ENCODE data around the gene PCDH19.
A peak's percentile ranks its signal among the peaks of the same experiment; 100 is the strongest.

The PCDH19 gene

DNA sequence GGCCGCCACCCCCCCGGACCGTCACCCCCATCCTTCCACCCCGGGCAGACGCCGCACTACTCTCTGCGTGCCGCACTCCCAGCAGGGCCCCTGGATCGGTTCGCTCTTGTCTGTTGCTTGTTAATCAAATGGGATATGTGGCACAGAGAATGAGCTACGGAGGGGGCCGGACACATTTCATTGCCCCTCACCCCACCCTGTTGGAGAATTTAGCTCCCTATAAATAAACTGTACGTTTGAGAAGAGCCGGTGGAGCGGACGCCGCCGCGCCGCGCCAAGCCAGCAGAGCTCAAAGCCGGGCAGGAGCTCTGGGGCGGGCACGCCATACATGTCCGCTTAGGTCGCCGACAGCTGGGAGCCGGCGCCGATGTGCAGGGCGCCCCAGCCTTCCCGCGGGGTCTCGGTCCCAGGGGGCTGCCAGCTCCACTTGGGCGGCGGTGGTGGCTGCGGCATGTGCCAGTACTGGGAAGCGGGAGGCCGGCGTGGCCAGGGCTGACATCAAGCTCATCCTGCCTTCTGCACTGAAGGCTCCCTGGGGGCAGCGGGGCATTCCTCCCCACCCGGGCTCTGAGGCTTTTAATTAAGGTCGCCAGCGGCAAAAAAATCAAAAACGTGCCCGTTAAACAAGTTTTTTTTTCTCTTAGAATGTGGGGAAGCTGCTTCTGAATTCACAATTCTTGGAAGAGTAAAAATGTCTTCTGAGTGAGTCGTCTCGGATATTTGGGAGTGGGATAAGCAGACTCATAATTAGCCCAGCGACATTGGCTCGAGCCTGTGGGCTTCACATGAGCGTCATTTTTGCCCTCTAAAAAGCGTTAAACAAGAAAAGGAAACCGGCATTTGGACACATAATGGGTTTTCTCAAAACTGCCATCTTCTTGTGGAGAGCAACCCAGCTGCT, 1.1 kb upstream of the PCDH19 start:
- Mint-ChIP-seq H3K4me1 (ENCODE audit: low read depth) (peaks cover 3% of the 10 kb centered on the region), H3K27me3 (ENCODE audit: low read depth) (peaks cover 73% of the 10 kb centered on the region), H3K4me3 (no peak overlapping the region), H3K9me3 (no peaks in the 10 kb centered on the region), H3K27ac (no peak overlapping the region), H3K36me3 (ENCODE audit: low read depth) (no peaks in the 10 kb centered on the region)

DNA sequence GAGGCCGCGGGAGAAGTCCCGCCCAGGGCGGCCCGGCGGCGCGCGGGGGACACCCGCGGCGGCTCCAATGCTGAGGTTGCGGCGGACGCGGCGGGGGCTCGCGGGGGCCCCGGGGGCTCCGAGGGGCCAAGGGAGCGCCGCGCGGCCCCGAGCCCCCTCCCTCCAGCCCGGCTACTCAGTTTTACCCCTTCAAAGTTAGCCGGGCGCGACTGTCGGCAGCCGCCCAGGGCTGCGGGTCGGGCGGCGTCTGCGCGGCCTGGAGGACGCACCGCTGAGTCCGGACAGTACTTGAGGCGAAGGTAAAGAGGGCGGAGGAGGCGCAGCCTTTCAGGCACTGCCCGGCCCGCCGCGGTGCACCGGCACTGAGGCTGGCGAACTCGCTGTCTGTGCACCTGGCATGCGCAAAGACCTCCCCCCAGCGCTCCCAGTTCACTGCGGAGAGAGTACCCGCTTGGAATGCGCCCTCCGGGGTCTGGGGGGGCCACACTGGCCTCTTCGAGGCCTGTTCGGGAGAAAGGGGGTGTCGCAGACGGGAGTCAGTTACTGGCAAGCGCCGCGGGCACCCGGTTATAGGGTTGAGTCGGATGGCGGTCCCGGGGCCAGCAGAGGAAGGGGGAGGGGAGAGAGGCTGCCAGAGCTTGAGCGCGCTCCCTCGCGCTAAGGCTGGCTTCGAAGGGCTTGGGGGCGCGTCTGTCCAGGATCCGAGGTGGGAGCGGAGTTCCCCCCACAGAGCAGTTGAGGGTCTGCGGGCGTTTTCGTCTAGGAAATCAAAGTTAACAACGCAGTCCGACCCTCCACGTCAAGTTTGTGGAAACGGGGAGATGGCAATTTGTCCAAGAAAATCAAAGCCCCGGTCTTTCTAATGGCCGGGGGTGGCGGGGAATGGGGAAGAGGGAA, 1.1 kb downstream of the PCDH19 start:
- Mint-ChIP-seq H3K27ac (no peak overlapping the region), H3K4me3 (no peak overlapping the region), H3K9me3 (no peaks in the 10 kb centered on the region), H3K4me1 (ENCODE audit: low read depth) (peaks cover 3% of the 10 kb centered on the region), H3K27me3 (ENCODE audit: low read depth) (peaks cover 68% of the 10 kb centered on the region), H3K36me3 (ENCODE audit: low read depth) (no peaks in the 10 kb centered on the region)

DNA sequence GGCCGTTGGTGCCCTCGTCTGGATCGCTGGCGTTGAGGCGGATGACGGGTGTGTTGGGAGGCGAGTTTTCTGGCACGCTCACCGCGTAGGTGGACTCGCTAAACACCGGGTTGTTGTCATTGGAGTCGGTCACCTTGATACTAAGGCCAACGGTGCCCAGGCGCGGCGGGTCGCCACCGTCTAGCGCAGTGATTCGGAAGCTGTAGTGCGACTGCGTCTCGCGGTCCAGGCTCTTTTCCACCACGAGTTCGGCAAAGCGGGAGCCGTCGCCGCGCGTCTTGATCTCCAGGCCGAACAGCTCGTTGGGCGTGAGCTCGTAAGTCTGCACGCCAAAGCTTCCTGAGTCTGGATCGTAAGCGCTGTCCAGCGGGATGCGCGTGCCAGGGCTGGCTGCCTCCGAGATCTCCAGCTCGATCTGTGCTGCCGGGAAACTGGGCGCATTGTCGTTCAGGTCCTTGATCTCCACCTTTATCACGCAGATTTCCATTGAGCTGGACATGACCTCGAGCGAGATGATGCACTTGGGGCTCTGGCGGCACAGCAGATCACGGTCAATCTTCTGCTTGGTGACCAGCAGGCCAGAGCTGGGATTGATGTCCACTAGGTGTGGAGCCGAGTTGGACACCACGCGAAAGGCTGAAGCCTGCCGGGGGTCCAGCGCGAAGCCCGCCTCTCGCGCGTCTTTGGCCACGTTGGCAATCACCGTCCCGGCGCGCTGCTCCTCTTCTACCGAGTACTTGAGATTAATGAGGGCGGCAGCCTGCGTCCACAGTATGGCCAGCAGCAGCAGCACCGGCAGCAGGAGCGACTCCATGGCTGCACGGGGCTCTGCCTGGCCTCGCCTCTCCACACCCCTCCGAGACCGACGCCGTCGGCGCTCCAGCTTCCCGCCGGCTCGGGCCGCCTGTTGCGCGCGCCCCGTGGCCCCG, 2.0 kb downstream of the PCDH19 start:
- Mint-ChIP-seq H3K9me3 (no peaks in the 10 kb centered on the region), H3K36me3 (ENCODE audit: low read depth) (no peaks in the 10 kb centered on the region), H3K4me1 (ENCODE audit: low read depth) (peaks cover 1% of the 10 kb centered on the region), H3K27me3 (ENCODE audit: low read depth) (peaks cover 64% of the 10 kb centered on the region), H3K27ac (peak overlapping the region; percentile 9), H3K4me3 (no peak overlapping the region)

DNA sequence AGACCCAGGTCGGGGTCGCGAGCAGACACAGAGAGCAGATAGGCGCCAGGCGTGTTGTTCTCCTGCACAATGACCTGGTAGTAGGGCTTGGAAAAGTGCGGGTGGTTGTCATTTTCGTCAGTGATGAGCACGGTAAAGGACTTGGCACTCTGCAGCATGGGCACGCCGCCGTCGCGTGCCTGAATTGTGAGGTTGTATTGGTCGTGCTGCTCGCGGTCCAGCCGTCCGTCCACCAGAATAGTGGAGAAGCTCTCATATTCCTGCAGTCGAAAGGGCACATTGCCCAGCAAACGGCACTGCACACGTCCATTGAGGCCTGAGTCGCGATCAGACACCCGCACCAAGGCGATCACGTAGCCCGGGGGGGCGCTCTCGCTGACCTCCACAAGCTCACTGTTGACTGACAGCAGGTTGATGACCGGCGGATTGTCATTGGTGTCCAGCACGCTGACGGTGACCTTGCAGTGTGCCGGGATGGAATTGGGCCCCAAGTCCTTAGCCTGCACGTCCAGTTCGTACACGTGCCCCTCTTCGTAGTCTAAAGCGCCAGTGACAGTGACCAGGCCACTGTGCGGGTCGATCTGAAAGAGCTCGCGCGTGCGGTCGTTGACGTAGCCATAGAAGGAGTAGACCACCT, 2.8 kb downstream of the PCDH19 start:
- Mint-ChIP-seq H3K36me3 (ENCODE audit: low read depth) (no peaks in the 10 kb centered on the region), H3K27me3 (ENCODE audit: low read depth) (peaks cover 56% of the 10 kb centered on the region), H3K27ac (peak overlapping the region; percentile 45), H3K4me1 (ENCODE audit: low read depth) (no peaks in the 10 kb centered on the region), H3K9me3 (no peaks in the 10 kb centered on the region), H3K4me3 (no peak overlapping the region)

DNA sequence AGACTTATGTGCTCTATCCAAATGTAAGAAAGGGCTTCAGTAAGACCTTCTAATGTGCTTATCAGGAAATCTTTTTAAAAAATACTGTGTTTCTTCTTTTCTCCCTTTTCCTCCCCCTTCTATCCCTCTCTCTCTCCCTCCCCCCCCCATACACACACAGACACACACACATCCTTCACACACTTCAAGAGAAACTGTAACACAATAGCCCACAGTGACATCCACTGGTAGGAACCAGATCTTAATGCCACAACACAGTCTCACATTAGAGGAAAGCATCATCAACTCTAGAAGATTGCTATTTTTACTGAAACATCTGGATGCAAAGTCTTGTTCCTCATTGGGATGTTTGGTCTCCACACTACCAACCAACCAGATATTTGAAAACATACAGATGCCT, 4.6 kb downstream of the PCDH19 start:
- no peaks in the 10 kb centered on the region for H3K4me1 Mint-ChIP-seq (ENCODE audit: low read depth)
- H3K4me3 Mint-ChIP-seq: no peak overlapping the region
- peaks cover 42% of the 10 kb centered on the region for H3K27me3 Mint-ChIP-seq (ENCODE audit: low read depth)
- no peaks in the 10 kb centered on the region for H3K36me3 Mint-ChIP-seq (ENCODE audit: low read depth)
- H3K9me3 Mint-ChIP-seq: no peaks in the 10 kb centered on the region
- H3K27ac Mint-ChIP-seq: no peak overlapping the region

DNA sequence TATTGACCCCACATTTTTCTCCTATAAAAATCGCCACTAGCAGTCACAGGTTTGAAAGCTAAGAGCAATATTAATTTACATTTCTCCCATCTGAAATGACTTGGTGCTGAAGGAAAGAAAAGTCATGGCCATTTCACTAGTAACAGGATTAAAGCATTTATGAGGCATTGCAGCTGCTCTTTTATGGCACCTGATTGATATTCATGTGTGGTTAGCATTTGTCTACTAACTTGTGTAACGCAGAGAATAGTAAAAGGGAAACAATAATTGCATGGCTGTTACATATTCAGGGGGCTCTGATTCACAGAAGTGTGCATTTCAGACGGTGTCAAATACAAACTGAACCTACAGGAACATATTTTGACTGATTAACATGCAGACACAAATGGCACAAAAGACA, 5.2 kb downstream of the PCDH19 start:
- Mint-ChIP-seq H3K36me3 (ENCODE audit: low read depth) (no peaks in the 10 kb centered on the region), H3K27ac (no peak overlapping the region), H3K27me3 (ENCODE audit: low read depth) (peaks cover 38% of the 10 kb centered on the region), H3K4me3 (no peak overlapping the region), H3K9me3 (no peaks in the 10 kb centered on the region), H3K4me1 (ENCODE audit: low read depth) (no peaks in the 10 kb centered on the region)

DNA sequence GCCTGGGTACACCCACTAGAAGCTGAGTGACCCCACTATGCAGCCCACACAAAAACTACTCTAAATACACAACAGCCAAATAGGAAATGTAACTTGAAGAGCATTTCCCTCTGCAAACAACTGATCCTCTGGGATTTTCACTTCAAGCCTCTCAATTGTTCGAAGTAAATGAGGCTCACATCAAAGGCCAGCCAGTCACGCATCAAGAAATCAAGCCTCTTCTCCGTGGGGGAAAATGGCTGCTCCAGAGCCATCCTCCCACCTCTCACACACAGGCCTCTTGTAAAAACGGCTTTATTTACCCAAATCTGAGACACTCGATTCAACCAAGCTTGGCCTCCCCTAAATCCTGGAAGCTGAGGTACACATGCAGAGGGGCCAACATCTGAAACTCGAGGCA, 14.3 kb downstream of the PCDH19 start:
- no peaks in the 10 kb centered on the region for H3K4me1 Mint-ChIP-seq (ENCODE audit: low read depth)
- H3K36me3 Mint-ChIP-seq (ENCODE audit: low read depth): no peaks in the 10 kb centered on the region

DNA sequence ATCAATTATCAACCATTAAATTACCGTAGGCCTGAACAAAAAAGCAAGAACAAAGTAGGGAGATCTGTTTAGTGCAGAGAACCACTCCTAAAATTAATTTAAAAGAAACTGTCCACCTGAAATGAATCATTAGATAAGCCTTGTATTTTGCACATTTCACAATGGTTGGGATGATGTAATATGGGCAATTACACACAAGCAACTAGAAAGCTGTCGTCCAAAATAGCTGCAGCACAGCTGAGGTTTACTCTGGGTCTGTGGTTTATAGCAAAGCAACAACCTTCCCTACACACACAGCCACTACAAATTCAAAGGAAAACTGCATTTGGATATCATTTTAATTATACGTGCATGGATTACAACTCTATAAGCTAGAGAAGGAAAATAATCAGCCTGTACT, 28.5 kb downstream of the PCDH19 start:
- H3K27ac Mint-ChIP-seq: no peak overlapping the region
- no peaks in the 10 kb centered on the region for H3K27me3 Mint-ChIP-seq (ENCODE audit: low read depth)
- no peaks in the 10 kb centered on the region for H3K4me1 Mint-ChIP-seq (ENCODE audit: low read depth)
- no peak overlapping the region for H3K4me3 Mint-ChIP-seq
- H3K36me3 Mint-ChIP-seq (ENCODE audit: low read depth): no peaks in the 10 kb centered on the region
- H3K9me3 Mint-ChIP-seq: no peaks in the 10 kb centered on the region

More for the DNA sequence above, 14.3 kb downstream of the PCDH19 start:
- no peak overlapping the region for H3K4me3 Mint-ChIP-seq
- no peaks in the 10 kb centered on the region for H3K27me3 Mint-ChIP-seq (ENCODE audit: low read depth)
- H3K9me3 Mint-ChIP-seq: no peaks in the 10 kb centered on the region
- H3K27ac Mint-ChIP-seq: no peak overlapping the region

DNA sequence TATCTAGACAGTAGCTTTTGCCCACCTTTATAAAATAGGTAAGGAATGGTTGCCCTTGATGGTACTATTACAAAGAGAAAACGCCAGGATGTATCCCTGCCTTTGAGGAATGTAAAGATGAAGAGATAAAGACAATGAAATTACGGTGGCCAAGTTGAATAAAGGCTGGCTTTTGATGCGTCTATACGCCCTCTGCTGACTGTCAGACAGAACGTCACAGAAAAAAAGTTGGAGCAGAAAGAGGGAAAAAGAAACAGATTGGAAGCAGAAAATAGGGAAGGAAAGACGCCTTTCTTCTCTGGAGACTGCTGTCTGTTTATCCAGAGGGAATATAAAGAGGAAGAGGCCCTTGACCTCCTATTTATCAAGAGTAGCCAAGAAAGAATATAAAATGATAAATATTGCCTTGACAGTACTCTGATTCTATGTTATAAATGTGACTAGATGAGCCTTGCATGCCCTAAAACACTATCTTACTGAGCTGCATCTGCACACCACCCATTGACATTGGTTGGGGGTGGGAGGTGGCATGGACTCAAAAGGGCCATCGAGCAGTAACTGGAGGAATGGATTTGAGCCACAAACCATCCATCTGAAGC, 30.6 kb downstream of the PCDH19 start:
- no peaks in the 10 kb centered on the region for H3K27me3 Mint-ChIP-seq (ENCODE audit: low read depth)
- H3K27ac Mint-ChIP-seq: no peak overlapping the region
- no peaks in the 10 kb centered on the region for H3K4me1 Mint-ChIP-seq (ENCODE audit: low read depth)
- H3K4me3 Mint-ChIP-seq: no peak overlapping the region
- H3K36me3 Mint-ChIP-seq (ENCODE audit: low read depth): no peaks in the 10 kb centered on the region
- no peaks in the 10 kb centered on the region for H3K9me3 Mint-ChIP-seq

DNA sequence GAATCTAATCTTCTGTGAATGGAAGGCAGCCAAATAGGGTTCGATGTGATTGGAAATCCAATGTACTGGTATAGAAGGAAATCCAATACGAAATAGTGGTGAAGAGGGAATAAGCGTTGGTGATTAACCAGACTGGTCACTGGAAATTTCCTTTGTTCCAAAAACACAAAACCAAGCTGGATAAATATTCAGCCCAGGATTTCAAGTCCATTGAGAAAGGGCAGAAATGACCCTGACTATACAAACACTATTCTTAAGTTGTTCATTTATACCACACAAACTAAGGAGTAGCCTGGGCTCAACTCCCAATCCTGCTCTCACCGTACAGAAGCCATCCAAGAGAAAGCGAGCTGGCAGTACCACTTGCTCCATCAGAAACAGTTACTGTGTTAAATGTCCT, 32.2 kb downstream of the PCDH19 start:
- Mint-ChIP-seq H3K36me3 (ENCODE audit: low read depth) (no peaks in the 10 kb centered on the region), H3K9me3 (no peaks in the 10 kb centered on the region), H3K27ac (no peak overlapping the region), H3K4me3 (no peak overlapping the region), H3K4me1 (ENCODE audit: low read depth) (no peaks in the 10 kb centered on the region), H3K27me3 (ENCODE audit: low read depth) (no peaks in the 10 kb centered on the region)

DNA sequence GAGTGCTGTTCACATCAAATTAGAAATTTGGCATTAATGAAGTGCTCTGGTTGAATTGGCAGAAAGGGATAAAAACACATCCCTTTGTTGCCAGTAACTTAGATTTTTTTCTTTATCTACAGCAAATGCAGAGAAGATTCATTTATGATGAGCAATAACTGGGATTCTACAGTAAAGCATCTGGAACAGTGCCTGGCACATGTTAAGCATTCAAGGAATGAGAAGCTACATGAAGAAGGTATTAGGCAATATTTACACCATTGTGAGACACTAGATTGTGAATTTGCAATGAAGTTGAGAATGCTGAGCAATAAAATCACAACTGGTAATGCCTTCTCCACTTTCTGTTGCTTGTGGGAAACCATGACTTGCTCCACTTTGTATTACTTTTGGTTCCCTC, 33.5 kb downstream of the PCDH19 start:
- H3K27me3 Mint-ChIP-seq (ENCODE audit: low read depth): no peaks in the 10 kb centered on the region
- H3K4me3 Mint-ChIP-seq: no peak overlapping the region
- H3K4me1 Mint-ChIP-seq (ENCODE audit: low read depth): no peaks in the 10 kb centered on the region
- H3K36me3 Mint-ChIP-seq (ENCODE audit: low read depth): no peaks in the 10 kb centered on the region
- H3K27ac Mint-ChIP-seq: no peak overlapping the region
- H3K9me3 Mint-ChIP-seq: no peaks in the 10 kb centered on the region

DNA sequence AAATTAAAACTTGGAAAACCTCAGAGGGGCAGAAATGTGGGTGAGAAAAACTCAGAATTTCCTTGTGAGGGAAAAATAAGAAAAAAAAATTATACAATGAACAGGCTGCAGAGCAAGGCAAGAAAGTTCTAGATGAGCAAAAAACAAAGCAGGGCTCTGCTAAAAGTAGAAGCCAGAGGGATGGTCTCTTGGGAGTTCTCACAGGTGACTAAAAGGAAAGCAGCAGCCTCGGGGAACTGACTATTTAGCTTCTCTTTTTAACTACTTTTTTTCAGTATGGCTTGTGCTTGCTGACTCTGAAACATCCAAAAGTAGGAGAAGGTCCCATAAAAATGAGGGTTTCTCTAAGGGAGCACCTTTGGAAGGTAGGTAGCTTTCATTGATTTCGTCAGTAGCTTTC, 36.4 kb downstream of the PCDH19 start:
- Mint-ChIP-seq H3K9me3 (no peaks in the 10 kb centered on the region), H3K4me1 (ENCODE audit: low read depth) (no peaks in the 10 kb centered on the region), H3K36me3 (ENCODE audit: low read depth) (no peaks in the 10 kb centered on the region), H3K27ac (no peak overlapping the region), H3K27me3 (ENCODE audit: low read depth) (no peaks in the 10 kb centered on the region), H3K4me3 (no peak overlapping the region)

DNA sequence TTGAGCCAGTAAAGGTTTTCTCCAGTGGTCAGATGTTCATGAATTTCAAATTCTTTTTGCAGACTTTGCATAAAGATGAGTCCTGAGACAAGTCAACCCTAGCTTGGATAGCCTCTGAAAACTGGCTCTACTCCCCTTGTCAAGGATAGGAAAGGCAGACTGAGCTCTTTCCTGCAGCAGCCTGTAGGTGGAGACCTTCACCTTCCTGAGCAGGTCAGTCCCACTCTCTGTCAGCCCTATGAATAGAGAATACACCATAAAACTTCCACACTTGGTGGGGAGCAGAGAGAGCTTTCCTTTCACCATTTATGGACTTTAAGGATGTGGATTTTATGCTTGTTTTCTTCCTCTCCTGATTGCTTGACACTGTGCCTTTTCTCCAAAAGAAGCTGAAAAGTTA, 41.9 kb downstream of the PCDH19 start:
- Mint-ChIP-seq H3K4me1 (ENCODE audit: low read depth) (no peaks in the 10 kb centered on the region), H3K27me3 (ENCODE audit: low read depth) (no peaks in the 10 kb centered on the region), H3K27ac (no peak overlapping the region), H3K9me3 (no peaks in the 10 kb centered on the region), H3K4me3 (no peak overlapping the region), H3K36me3 (ENCODE audit: low read depth) (no peaks in the 10 kb centered on the region)

Measured in T-helper 1 cell treated with Interleukin-12 subunit alpha and Interleukin-12 subunit beta and Interleukin-4 antibody, amounts not matched to agents 30 μg/mL and 1 μg/mL, for 36 hours (primary cell).